Glomerular visceral epithelial cell (primary cell): ENCODE results near the gene NKPD1.

Source experiments
- DNase-seq: peaks from one replicate; pipeline ENCODE4 v3.0.0-alpha.2; 2016; ENCODE audit errors: extremely low spot score

The NKPD1 gene

DNA sequence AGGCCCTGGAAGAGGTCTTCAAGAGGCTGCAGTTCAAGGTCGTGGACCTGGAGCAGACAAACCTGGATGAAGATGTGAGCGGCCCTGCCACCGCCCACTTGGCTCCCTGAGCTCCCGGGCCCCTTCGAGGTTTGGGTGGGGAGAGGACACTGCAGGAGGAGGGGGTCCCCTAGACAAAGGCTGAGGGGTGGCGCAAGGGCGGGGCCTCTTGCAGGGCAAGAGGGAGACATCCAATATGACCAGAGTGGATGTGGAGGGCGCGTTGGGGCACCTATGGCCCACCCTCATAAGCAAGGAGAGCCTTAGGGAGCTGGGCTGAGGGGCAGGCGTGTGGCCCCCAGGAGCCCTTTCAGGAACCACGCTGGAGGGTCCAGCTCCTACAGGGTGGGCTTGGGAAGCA, 20.2 kb downstream of the NKPD1 start:
- DNase-seq: no peak

DNA sequence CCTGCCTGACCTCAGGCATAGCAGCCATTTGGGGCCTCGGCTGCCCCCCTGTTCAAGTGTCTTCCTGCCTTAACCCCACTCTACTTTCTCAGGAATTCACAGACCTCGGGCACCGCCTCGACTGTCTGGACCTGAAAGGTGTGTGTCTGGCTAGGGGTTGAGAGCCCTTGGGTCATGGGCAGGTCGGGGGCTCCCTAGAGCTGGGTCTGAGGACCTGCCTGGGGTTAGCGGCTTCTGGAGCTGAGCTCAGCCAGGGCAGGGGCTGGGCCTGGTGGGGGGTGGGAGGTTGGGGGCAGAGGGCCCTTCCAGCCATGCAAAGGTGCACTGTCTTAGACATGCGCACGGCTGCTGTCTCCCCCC, 20.7 kb downstream of the NKPD1 start:
- no peak for DNase-seq

GRCh38 chr19:45139286-45140143, 21.3 kb downstream of the NKPD1 start:
- DNase-seq: no peak

DNA sequence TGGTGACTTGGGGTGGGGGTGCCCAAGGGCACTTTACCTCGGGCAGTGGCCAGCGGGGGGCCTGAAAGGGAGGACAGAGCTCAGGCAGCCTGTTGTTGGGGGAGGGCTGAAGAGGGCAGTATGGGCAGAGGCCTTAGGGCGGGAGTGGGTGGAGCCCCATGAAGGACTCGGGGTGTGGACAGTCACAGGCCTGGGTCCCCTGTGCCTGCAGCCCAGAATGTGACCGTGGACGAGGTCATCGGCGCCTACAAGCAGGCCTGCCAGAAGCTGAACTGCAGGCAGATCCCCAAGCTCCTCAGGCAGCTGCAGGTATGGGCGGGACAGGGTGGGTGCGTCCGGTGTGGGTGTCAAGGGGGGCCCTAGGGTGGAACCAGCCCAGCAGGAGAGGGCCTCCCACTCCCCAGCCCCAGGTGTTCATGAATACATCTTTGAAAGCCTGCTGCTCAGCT, 22.5 kb downstream of the NKPD1 start:
- no peak for DNase-seq

DNA sequence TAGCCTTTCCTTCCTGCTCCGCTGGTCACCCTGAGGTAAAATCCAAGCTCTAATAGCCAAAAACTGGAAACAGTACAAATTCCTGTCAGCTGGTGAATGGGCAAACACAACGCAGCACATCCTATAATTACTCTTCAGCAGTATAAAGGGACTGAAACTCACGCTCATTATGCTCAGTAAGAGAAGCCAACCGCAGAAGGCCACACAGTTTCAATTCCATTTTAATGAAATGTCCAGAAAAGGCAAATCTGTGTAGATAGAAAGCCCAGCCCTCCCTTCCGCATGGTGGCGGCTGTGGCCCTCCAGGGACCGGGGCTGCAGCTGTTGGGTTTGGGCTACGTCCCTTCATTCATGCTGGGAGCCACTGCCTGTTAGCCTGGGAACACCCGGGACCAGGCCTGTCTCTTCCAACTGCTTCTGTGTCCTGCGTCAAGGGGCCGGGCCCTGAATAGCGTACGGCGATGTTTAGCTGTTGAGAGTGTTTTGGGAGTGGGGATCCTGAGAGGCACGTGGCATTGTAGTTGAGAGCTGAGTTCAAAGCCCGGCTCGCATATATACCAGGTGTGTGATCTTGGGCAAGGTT, 23.5 kb downstream of the NKPD1 start:
- no peak for DNase-seq

DNA sequence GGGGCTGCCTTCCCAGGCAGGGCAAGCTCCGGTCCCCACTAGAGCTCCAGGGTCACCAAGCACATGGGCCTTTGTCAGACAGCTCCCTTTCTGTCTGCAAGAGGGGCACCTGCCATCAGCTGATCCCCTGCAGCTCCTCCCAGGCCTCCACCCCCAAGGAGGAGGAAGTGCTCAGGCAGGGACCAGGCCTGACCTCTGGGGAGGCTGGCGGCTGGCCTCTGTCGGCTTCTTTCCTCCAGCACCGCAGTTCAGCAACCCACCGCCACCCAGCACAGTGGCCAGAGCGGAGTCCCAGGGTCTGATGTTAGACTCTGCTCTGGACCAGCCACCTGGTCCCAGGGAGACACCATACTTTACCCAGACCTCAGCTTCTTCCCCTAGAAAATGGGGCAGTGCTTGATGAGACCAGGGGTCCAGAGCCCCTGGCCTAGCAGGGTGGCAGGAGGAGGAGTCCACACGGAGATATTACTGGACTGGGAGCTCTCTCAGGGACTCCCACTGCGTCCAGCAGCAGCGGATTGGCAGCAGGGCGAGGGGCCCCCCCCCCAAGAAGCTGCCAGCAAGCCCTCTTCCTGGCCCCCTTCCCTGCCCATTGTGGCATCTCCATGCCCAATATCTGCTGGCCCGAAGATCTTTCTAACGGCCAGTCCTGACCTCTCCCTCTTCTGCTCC, 24.1 kb downstream of the NKPD1 start:
- no peak for DNase-seq

DNA sequence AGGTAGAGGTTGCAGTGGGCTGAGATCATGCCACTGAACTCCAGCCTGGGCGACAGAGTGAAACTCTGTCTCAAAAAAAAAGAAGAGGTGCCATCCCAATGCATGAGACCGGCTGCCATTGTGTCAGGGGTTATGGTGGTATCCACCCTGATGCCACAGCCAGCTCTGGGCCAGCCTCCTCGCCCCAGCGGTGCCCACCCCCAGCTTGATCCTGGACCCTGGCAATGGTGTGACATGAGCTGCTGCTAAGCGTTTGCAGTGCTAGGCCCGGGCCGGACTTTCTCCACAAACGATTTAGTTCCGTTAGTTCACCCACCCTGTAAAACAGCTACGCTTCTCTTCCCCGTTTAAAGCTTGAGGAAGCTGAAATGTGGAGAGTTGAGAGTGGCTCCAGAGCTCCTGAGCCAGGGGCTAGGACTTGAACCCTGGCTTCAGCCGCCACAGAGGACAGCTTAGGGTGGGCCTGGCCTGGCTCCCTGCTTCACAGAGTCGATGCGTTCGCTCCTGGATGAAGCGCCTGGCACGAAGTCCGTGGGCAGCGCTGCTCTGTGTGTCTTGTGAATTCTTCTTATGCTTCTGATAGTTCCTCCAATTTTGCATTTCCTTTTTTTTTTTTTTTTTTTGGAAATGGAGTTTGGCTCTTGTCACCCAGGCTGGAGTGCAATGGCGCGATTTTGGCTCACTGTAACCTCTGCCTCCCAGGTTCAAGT, 25.5 kb downstream of the NKPD1 start:
- DNase-seq: no peak

DNA sequence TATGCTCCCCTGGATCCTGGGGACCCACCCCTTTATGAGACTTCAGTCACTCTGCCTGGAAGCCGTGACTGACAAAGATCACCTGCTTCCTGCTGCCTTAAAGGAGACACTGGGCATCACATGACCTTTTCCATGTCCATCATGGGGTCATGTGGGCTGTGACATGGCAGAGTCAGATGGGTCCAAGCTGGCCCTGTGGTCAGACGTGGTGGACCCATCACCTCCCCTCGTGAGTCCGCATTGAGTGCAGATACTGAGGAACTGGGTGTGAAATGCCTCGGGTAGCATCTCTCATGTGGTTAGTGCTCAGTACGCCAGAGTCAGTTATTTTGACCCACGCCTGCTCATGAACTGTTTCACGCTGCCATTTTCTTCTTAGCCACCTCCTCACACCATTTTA, 27.1 kb downstream of the NKPD1 start:
- DNase-seq: no peak

DNA sequence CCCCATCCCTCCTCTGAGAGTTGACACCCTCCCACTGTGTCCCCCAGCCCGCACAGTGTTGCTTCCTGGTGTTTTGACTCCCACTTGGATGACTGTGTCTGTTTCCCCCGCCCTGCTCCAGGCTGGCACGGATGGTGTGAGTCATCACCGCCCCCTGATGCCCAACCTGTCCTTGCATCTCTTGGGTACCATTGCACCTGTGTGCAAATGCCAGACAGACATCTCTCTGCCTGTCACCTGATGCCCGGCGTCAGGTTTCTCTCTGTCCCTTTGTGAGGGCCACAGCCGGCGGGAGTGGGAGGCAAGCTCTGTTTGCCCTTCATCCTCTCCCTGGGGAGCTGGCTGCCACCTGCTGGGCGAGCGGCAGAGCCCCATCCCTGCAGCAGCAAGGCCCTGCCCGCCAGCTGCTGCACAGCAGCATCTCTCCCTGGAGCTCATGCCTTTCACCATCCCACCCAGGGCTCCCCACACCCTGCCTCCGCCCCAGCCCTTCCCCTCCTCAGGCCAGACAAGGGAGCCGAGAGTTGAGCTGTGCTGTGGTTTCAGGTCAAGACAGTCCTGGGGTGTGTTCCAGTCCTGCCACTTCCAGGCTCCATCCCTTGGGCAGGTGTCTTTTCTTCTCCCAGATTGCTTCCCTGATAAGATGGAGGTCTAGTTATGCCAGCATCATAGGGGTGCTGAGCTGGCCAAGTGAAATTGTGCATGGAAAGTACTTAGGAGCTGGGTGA, 29.7 kb downstream of the NKPD1 start:
- peak; percentile 31 for DNase-seq

GRCh38 chr19:45130236-45130635, 30.5 kb downstream of the NKPD1 start:
- DNase-seq: no peak

GRCh38 chr19:45128806-45129205, 32.0 kb downstream of the NKPD1 start:
- DNase-seq: no peak

DNA sequence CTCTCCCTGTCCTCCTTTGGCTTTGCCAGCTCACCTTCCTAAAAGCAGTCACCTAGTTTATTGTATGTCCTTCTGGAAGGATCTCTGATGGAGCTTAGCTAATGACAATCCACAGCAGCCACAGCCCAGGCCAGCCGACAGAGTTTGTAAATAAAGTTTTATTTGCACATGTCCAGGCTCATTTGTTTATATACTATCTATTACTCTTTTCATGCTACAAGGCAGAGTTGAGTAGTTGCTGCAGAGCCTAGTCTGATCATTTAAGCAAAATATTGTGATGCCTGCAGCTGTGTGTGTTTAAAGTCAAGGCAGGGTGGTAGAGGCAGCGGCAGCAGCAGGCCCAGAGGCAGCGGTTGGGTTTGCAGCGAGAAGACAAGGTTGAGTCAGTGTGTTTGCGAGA, 32.6 kb downstream of the NKPD1 start:
- no peak for DNase-seq

GRCh38 chr19:45126654-45127053, 34.1 kb downstream of the NKPD1 start:
- no peak for DNase-seq

- peak; percentile 67 for DNase-seq
Observed at GRCh38 chr19:45125975-45126493, 34.7 kb downstream of the NKPD1 start.

DNA sequence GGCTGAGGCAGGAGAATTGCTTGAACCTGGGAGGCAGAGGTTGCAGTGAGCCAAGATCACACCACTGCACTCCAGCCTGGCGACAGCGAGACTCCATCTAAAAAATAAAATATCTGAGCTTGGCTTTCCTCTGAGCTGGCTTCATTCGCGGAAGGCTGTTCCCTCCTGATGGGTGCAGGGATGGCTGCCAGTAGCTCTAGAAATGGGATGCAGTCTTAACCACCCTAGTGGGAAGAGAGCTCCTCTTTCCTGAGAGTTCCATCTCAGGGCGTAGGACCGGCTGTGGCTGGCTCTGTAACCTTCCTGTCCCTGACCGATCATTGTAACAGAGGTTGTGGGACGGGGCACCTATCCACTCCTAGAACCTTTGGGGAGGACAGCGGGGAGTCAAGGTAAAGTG, 35.4 kb downstream of the NKPD1 start:
- no peak for DNase-seq

DNA sequence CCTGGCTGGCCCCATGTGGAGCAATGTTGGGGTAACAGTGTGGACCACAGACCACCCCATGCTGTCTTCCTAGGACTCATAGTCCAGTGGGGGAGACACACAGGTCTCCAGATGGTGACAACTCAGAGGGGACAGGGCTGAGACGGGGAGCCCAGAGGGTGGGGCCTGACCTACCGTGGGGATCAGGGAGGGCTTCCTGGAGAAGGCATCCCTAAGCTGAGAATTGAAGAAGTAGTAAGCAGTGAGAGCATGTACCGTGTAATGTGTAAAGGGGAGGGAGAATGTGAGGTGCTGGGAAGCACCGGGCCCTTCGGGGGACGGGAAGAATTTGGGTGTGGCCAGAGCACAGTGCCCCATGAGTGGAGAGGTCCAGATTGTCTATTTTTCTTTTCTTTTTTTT, 36.8 kb downstream of the NKPD1 start:
- no peak for DNase-seq

GRCh38 chr19:45123440-45123850, 37.3 kb downstream of the NKPD1 start:
- no peak for DNase-seq

GRCh38 chr19:45122832-45123231, 38.0 kb downstream of the NKPD1 start:
- no peak for DNase-seq

GRCh38 chr19:45121827-45122345, 38.9 kb downstream of the NKPD1 start:
- no peak for DNase-seq

- DNase-seq: no peak
Observed at GRCh38 chr19:45119582-45119981, 41.2 kb downstream of the NKPD1 start.
